ENCODE results near the gene AUTS2. TPM values are rescaled to one million over a fixed set of nuclear protein-coding genes. Genes with fewer than 3 reads are reported as not detected.
A peak's percentile ranks its signal among the peaks of the same experiment; 100 is the strongest.

Gene AUTS2
- polyA plus RNA-seq, 1 donor from 2014 or later: 97.3 TPM

DNA sequence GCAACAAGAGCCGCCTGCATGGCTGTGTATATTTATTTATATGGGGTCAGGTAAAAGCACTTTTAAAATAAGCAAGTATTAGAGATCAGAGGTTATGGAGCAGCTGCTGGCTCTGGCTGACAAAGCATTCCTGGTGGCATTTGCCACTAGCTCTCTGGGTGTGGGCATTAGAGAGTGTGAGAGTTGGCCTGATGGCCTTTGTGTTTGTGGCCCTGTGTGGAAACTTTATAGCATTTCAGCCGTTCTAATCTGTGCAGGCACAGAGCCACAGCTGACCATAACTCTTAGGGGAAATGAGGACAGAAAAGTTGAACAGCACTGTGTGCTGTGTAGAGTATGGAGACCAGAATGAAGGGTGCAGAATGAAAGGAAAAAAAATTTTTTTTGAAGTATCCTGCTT is 118.9 kb downstream of the AUTS2 start:
- no peak overlapping the region for H3K27ac ChIP-seq (ENCODE audit: low read length)
- TF ChIP-seq EP300 (conservative IDR thresholded peaks at IDR 0.05; ENCODE audit: poor library complexity, severe bottlenecking) (no peak), MXI1 (conservative IDR thresholded peaks at IDR 0.05; ENCODE audit: poor library complexity, severe bottlenecking) (no peak), RAD21 (conservative IDR thresholded peaks at IDR 0.05) (no peak), EZH2 (IDR thresholded peaks at IDR 0.05; ENCODE audit: borderline replicate concordance, insufficient read depth, low read length, poor library complexity, severe bottlenecking) (no peak), POLR2AphosphoS5 (IDR thresholded peaks at IDR 0.05) (no peak), SMC3 (conservative IDR thresholded peaks at IDR 0.05; ENCODE audit: poor library complexity) (no peak), TAF1 (IDR thresholded peaks at IDR 0.05; ENCODE audit: low read depth) (no peak)
- TF ChIP-seq, protein P1, sequence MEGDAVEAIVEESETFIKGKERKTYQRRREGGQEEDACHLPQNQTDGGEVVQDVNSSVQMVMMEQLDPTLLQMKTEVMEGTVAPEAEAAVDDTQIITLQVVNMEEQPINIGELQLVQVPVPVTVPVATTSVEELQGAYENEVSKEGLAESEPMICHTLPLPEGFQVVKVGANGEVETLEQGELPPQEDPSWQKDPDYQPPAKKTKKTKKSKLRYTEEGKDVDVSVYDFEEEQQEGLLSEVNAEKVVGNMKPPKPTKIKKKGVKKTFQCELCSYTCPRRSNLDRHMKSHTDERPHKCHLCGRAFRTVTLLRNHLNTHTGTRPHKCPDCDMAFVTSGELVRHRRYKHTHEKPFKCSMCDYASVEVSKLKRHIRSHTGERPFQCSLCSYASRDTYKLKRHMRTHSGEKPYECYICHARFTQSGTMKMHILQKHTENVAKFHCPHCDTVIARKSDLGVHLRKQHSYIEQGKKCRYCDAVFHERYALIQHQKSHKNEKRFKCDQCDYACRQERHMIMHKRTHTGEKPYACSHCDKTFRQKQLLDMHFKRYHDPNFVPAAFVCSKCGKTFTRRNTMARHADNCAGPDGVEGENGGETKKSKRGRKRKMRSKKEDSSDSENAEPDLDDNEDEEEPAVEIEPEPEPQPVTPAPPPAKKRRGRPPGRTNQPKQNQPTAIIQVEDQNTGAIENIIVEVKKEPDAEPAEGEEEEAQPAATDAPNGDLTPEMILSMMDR (IDR thresholded peaks at IDR 0.05; ENCODE audit: poor library complexity, severe bottlenecking): no peak
- TF ChIP-seq, protein P2, sequence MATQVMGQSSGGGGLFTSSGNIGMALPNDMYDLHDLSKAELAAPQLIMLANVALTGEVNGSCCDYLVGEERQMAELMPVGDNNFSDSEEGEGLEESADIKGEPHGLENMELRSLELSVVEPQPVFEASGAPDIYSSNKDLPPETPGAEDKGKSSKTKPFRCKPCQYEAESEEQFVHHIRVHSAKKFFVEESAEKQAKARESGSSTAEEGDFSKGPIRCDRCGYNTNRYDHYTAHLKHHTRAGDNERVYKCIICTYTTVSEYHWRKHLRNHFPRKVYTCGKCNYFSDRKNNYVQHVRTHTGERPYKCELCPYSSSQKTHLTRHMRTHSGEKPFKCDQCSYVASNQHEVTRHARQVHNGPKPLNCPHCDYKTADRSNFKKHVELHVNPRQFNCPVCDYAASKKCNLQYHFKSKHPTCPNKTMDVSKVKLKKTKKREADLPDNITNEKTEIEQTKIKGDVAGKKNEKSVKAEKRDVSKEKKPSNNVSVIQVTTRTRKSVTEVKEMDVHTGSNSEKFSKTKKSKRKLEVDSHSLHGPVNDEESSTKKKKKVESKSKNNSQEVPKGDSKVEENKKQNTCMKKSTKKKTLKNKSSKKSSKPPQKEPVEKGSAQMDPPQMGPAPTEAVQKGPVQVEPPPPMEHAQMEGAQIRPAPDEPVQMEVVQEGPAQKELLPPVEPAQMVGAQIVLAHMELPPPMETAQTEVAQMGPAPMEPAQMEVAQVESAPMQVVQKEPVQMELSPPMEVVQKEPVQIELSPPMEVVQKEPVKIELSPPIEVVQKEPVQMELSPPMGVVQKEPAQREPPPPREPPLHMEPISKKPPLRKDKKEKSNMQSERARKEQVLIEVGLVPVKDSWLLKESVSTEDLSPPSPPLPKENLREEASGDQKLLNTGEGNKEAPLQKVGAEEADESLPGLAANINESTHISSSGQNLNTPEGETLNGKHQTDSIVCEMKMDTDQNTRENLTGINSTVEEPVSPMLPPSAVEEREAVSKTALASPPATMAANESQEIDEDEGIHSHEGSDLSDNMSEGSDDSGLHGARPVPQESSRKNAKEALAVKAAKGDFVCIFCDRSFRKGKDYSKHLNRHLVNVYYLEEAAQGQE (IDR thresholded peaks at IDR 0.05; ENCODE audit: borderline replicate concordance): no peak
- H3K9me2 ChIP-seq (ENCODE audit: insufficient read depth, low read length): no peaks in the 10 kb centered on the region
- H2AFZ ChIP-seq (ENCODE audit: low read depth, low read length): no peak overlapping the region
- H3F3A ChIP-seq (ENCODE audit: insufficient read depth, low read length, poor library complexity, severe bottlenecking): peaks cover 5% of the 10 kb centered on the region
- H3K9ac ChIP-seq (ENCODE audit: low read length): no peak overlapping the region
- no peaks in the 10 kb centered on the region for H4K20me1 ChIP-seq (ENCODE audit: insufficient read depth)
- peaks cover 62% of the 10 kb centered on the region for H3K79me2 ChIP-seq (replicated peaks; ENCODE audit: insufficient read depth, low read length)
- H3K4me3 ChIP-seq (ENCODE audit: low read length): no peak overlapping the region
- no peaks in the 10 kb centered on the region for H3K36me3 ChIP-seq (ENCODE audit: insufficient read depth, low read length)
- no peaks in the 10 kb centered on the region for H3K27me3 ChIP-seq (ENCODE audit: insufficient read depth, low read depth, low read length)
- no peak overlapping the region for H3K4me2 ChIP-seq (ENCODE audit: low read length)
- no peaks in the 10 kb centered on the region for H3K9me3 ChIP-seq (ENCODE audit: low read length)

- TF ChIP-seq MXI1 (conservative IDR thresholded peaks at IDR 0.05; ENCODE audit: poor library complexity, severe bottlenecking) (no peak), TAF1 (IDR thresholded peaks at IDR 0.05; ENCODE audit: low read depth) (no peak), EP300 (conservative IDR thresholded peaks at IDR 0.05; ENCODE audit: poor library complexity, severe bottlenecking) (peak; percentile 49), EZH2 (IDR thresholded peaks at IDR 0.05; ENCODE audit: borderline replicate concordance, insufficient read depth, low read length, poor library complexity, severe bottlenecking) (no peak), RAD21 (conservative IDR thresholded peaks at IDR 0.05) (no peak), POLR2AphosphoS5 (IDR thresholded peaks at IDR 0.05) (peak; percentile 16), SMC3 (conservative IDR thresholded peaks at IDR 0.05; ENCODE audit: poor library complexity) (peak; percentile 13)
- TF ChIP-seq, protein P1 (IDR thresholded peaks at IDR 0.05; ENCODE audit: poor library complexity, severe bottlenecking): no peak
- TF ChIP-seq, protein P2 (IDR thresholded peaks at IDR 0.05; ENCODE audit: borderline replicate concordance): no peak
- no peaks in the 10 kb centered on the region for H3K36me3 ChIP-seq (ENCODE audit: insufficient read depth, low read length)
- no peak overlapping the region for H2AFZ ChIP-seq (ENCODE audit: low read depth, low read length)
- peak overlapping the region; percentile 37 for H3K4me3 ChIP-seq (ENCODE audit: low read length)
- no peaks in the 10 kb centered on the region for H3K27me3 ChIP-seq (ENCODE audit: insufficient read depth, low read depth, low read length)
- no peaks in the 10 kb centered on the region for H4K20me1 ChIP-seq (ENCODE audit: insufficient read depth)
- peaks cover 5% of the 10 kb centered on the region for H3F3A ChIP-seq (ENCODE audit: insufficient read depth, low read length, poor library complexity, severe bottlenecking)
- peak overlapping the region; percentile 47 for H3K27ac ChIP-seq (ENCODE audit: low read length)
- H3K9me3 ChIP-seq (ENCODE audit: low read length): no peaks in the 10 kb centered on the region
- H3K9ac ChIP-seq (ENCODE audit: low read length): no peak overlapping the region
- peak overlapping the region; percentile 8 for H3K4me2 ChIP-seq (ENCODE audit: low read length)
- H3K9me2 ChIP-seq (ENCODE audit: insufficient read depth, low read length): no peaks in the 10 kb centered on the region
- peaks cover 68% of the 10 kb centered on the region for H3K79me2 ChIP-seq (replicated peaks; ENCODE audit: insufficient read depth, low read length)
These were observed 121.4 kb downstream of the AUTS2 start for GRCh38 chr7:69719717-69720116.
